ENCODE results near the gene GAS7.

The GAS7 gene

DNA sequence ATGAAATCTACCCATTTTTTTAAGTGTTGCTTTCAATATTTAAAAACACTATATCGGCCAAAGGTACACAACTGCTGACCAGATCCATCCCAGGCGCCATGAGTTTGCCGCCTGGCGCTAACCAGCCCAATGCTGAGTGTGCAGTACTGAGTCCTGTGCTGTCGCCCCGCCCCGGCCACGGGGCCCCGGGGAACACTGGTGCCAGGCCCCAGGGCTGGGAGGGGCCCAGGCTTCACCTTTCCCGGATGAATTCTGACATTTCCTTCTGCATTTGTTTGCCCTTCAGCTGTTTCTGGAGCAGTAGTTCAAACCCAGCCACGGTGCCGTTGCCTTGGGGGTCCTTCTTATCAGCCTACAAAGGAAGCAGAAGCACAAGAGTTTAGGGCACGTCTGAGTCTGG lies 255.5 kb downstream of the GAS7 start:
- no peak overlapping the region for H3K4me3 ChIP-seq (ENCODE audit: control insufficient read depth, low read depth, low read length)
- TF ChIP-seq, protein P1, sequence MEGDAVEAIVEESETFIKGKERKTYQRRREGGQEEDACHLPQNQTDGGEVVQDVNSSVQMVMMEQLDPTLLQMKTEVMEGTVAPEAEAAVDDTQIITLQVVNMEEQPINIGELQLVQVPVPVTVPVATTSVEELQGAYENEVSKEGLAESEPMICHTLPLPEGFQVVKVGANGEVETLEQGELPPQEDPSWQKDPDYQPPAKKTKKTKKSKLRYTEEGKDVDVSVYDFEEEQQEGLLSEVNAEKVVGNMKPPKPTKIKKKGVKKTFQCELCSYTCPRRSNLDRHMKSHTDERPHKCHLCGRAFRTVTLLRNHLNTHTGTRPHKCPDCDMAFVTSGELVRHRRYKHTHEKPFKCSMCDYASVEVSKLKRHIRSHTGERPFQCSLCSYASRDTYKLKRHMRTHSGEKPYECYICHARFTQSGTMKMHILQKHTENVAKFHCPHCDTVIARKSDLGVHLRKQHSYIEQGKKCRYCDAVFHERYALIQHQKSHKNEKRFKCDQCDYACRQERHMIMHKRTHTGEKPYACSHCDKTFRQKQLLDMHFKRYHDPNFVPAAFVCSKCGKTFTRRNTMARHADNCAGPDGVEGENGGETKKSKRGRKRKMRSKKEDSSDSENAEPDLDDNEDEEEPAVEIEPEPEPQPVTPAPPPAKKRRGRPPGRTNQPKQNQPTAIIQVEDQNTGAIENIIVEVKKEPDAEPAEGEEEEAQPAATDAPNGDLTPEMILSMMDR (IDR thresholded peaks at IDR 0.05; ENCODE audit: control insufficient read depth, insufficient read depth, low read depth, low read length, missing control alignments), result no peak
- DNase-seq (ENCODE audit: low read depth), result no peak

DNA sequence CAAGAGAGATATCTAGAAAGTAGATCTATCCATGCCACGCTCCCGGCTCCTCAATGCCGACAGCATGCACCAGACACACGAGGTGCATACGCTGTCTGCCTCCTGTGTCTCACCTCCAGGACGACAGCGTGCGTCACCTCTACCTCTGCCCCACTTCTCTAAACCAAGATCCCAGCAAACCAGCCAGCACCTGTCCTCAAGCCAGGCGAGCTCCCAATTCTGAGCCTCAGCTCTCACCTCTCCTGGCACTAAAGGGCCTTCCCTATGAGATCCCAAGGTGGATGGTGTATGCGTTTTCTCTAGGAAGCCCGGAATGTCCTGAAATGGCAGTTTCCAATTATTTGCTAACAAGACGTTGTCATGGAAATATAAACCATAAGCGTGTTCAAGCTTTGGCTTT lies 257.1 kb downstream of the GAS7 start:
- DNase-seq (ENCODE audit: low read depth), result no peak
- H3K4me3 ChIP-seq (ENCODE audit: control insufficient read depth, low read depth, low read length), result no peak overlapping the region
- TF ChIP-seq, protein P1 (IDR thresholded peaks at IDR 0.05; ENCODE audit: control insufficient read depth, insufficient read depth, low read depth, low read length, missing control alignments), result no peak

DNA sequence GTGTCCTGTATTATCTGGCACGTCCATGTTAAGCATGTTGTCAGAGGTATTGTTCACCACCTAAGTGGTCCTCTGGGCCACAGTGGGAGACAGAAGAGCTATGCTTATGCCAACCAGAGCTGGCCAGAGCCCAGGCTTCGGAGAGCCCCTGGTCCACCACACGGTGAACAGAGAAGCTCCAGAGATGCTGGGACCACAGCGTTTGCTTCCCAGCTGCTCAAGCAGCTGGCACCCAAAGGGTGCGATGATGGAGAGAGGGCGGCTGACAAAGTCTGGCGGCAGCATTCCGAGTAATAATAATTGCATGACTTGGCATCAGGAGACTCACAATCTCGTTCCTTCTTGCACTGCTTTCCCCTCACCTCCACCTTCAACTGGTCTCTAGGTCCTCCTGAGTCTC lies 257.6 kb downstream of the GAS7 start:
- TF ChIP-seq, protein P1 (IDR thresholded peaks at IDR 0.05; ENCODE audit: control insufficient read depth, insufficient read depth, low read depth, low read length, missing control alignments), result no peak
- no peak for DNase-seq (ENCODE audit: low read depth)
- no peak overlapping the region for H3K4me3 ChIP-seq (ENCODE audit: control insufficient read depth, low read depth, low read length)

DNA sequence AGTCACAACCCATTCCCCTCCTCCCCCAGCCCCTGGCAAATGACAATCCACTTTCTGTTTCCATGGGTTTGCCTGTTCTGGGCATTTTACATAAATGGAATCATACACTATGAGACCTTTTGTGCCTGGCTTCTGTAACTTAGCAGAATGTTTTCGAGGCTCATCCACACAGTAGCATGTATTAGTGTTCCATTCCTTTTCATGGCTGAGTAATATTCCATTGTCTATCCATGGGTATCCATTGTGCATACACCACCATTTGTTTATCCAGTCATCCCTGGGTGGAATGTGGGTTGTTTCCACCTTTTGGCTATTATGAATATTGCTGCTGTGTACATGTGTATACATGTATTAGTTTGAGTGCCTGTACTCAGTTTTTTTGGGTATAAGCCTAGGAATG lies 259.6 kb downstream of the GAS7 start:
- TF ChIP-seq, protein P1 (IDR thresholded peaks at IDR 0.05; ENCODE audit: control insufficient read depth, insufficient read depth, low read depth, low read length, missing control alignments), result no peak
- H3K4me3 ChIP-seq (ENCODE audit: control insufficient read depth, low read depth, low read length), result no peak overlapping the region
- no peak for DNase-seq (ENCODE audit: low read depth)

DNA sequence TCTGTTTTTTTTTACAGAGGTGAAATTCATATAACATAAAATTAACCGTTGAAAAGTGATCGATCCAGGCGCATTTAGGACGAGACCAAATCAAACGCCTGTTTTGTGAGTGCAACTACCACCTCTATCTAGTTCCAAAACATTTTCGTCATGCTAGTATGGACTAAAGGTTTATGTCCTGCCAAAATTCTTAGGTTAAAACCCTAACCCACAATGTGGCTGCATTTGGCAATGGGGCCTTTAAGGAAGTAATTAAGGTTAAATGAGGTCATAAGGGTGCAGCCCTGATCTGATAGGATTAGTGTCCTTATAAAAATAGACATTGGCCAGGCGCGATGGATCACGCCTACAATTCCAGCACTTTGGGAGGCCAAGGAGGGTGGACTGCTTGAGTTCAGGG lies 260.5 kb downstream of the GAS7 start:
- TF ChIP-seq, protein P1 (IDR thresholded peaks at IDR 0.05; ENCODE audit: control insufficient read depth, insufficient read depth, low read depth, low read length, missing control alignments), result no peak
- no peak overlapping the region for H3K4me3 ChIP-seq (ENCODE audit: control insufficient read depth, low read depth, low read length)
- no peak for DNase-seq (ENCODE audit: low read depth)

DNA sequence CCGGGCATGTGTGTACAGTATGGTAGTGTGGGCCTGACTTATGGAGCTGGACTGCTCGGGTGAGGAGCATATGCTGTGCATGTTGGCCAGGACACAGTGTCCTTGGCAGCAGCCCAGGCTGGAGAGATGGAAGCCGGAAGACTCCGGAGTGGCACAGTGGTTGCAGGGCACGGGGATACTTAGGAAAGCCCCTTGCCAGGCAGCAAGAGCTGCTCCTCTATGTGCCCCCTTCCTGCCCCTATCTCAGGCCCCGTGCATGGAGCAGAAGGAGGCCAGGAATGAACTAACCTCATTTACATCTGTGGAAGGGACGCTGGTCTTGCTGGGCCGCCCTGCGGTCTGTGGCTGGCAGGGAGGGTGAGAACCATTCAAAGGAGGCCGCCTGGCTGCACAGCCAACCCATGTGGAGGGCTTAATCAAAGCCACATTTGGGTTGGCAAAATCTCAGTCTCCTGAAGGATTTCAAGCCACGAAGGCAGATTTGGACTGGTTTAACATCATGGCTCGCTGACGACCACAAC lies 261.1 kb downstream of the GAS7 start:
- peak; percentile 11 for DNase-seq (ENCODE audit: low read depth)
- TF ChIP-seq, protein P1 (IDR thresholded peaks at IDR 0.05; ENCODE audit: control insufficient read depth, insufficient read depth, low read depth, low read length, missing control alignments), result no peak
- H3K4me3 ChIP-seq (ENCODE audit: control insufficient read depth, low read depth, low read length), result no peak overlapping the region

DNA sequence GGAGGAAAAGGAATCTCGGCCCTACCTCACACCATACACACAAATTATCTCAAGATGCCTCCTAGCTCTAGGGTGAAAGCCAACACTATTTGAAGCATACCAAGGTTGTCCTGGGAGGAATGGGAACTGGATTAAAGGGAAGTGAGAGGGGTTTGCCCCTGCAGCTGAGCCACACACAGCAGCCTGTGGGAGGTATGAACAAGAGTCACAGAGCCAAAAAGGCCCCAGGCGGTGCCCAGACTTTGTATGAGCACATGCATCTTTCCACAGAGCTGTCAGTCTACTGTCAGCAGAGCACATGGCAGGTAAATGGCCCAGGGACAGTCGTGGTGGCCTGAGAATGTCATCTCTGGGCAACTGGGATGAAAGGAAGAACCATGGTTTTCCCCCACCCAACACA lies 262.3 kb downstream of the GAS7 start:
- no peak for DNase-seq (ENCODE audit: low read depth)
- no peak overlapping the region for H3K4me3 ChIP-seq (ENCODE audit: control insufficient read depth, low read depth, low read length)
- TF ChIP-seq, protein P1 (IDR thresholded peaks at IDR 0.05; ENCODE audit: control insufficient read depth, insufficient read depth, low read depth, low read length, missing control alignments), result no peak

Data from AG09309 (cell line).